Stimulated activated naive CD8-positive, alpha-beta T cell treated with anti-CD3 and anti-CD28 coated beads, Interleukin-15, Interleukin-2, amounts not matched to agents 100 U/mL and 50 U/mL, for 24 hours (primary cell): ENCODE measurements around the gene SRCIN1.
"Not testable (repeated sequence)": the region's sequence is repeated elsewhere in the genome, so short reads cannot be mapped to it uniquely, and the experiment has no call there.

Experiments
- ATAC-seq: fragments of 150-1000 bp; cut with Tn5 transposase; one replicate; pipeline ENCODE4 v1.10.0; 2021
- DNase-seq: peaks from one replicate; pipeline ENCODE4 v3.0.0; 2021

Gene SRCIN1

DNA sequence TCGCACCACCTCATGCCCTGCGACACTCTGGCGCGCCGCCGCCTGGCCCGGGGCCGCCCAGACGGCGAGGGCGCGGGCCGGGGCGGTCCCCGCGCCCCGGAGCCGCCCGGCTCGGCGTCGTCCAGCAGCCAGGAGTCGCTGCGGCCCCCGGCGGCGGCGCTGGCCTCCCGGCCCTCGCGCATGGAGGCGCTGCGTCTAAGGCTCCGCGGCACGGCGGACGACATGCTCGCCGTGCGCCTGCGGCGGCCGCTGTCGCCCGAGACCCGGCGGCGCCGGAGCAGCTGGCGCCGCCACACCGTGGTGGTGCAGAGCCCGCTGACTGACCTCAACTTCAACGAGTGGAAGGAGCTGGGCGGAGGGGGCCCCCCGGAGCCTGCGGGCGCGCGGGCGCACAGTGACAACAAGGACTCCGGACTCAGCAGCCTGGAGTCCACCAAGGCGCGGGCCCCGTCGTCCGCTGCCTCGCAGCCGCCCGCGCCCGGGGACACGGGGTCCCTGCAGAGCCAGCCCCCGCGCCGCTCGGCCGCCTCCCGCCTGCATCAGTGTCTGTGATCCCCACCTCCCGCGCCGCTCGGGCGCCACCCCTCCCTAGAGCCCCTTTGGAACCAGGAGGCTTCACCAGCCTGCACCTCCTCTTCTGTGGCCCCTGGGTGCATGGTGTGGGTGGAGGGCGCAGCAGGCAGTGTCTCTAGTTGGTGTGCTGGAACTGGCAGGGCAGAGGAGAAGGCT is 95.2 kb downstream of the SRCIN1 start:
- DNase-seq (peak; percentile 19), ATAC-seq (peak; percentile 12)

DNA sequence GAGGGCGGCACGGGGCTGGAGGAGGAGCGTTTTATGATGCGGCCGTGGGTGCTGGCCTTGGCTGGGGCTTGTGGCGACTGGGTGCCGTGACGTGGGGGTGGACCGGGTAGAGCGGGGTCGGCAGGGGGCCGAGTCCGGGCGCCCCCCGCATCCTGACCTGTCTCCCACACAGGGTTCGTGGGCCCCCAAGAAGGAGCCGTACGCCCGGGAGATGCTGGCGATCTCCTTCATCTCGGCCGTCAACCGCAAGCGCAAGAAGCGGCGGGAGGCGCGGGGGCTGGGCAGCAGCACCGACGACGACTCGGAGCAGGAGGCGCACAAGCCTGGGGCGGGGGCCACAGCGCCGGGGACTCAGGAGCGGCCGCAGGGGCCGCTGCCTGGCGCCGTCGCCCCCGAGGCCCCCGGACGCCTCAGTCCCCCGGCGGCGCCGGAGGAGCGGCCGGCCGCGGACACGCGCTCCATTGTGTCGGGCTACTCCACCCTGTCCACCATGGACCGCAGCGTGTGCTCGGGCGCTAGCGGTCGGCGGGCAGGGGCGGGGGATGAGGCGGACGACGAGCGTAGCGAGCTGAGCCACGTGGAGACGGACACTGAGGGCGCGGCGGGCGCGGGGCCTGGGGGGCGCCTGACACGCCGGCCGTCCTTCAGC is 95.9 kb downstream of the SRCIN1 start:
- ATAC-seq (peak; percentile 5), DNase-seq (no peak)

- DNase-seq (peak; percentile 83), ATAC-seq (peak; percentile 73)
These were observed 96.6 kb downstream of the SRCIN1 start for GRCh38 chr17:38508954-38509771.

GRCh38 chr17:38508570-38508950 is 97.2 kb downstream of the SRCIN1 start:
- no peak for ATAC-seq
- no peak for DNase-seq

GRCh38 chr17:38507921-38508569 is 97.7 kb downstream of the SRCIN1 start:
- DNase-seq (no peak), ATAC-seq (peak; percentile 19)

GRCh38 chr17:38507436-38507835 is 98.3 kb downstream of the SRCIN1 start:
- ATAC-seq = no peak
- no peak for DNase-seq

GRCh38 chr17:38504216-38504615 is 101.5 kb downstream of the SRCIN1 start:
- no peak for DNase-seq
- ATAC-seq = no peak

- ATAC-seq, DNase-seq: not testable (repeated sequence)
These were observed 102.4 kb downstream of the SRCIN1 start for GRCh38 chr17:38503286-38503913.

DNA sequence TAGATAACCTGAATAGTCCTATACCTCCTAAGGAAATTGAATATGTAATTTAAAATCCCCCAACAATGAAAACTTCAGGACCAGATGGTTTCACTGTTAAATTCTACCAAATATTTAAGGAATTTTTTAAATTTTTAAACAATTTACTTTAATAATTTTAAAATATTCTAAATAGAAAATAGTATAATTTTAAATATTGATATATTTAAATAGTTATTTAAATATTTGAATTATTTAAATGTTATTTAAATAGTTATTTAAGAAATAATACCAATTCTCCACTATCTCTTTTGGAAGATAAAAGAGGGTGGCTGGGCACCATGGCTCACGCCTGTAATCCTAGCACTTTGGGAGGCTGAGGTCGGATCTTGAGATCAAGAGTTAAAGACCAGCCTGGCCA is 104.0 kb downstream of the SRCIN1 start:
- DNase-seq, ATAC-seq: not testable (repeated sequence)

- ATAC-seq, DNase-seq: not testable (repeated sequence)
These were observed 106.5 kb downstream of the SRCIN1 start for GRCh38 chr17:38499230-38499629.

DNA sequence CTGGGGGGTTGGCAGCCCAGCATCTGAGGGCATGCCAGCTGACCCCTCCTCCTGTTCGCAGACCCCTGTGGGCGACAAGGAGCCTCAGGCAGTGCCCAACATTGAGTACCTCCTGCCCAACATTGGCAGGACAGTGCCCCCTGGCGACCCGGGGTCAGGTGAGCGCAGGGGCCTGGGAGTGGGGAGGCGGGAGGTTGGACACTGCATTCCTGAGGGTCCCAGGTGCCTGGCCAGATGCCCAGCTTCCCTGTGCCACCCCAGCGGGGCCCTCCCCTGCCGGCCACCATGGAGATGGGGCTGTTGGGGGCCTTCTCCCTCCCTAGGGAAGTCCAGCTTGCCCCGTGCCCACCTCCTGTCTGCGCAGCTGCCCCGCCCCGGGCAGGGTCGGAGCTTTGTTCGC is 107.4 kb downstream of the SRCIN1 start:
- no peak for DNase-seq
- ATAC-seq = no peak

GRCh38 chr17:38497656-38498055 is 108.1 kb downstream of the SRCIN1 start:
- not testable (repeated sequence) for DNase-seq, ATAC-seq

DNA sequence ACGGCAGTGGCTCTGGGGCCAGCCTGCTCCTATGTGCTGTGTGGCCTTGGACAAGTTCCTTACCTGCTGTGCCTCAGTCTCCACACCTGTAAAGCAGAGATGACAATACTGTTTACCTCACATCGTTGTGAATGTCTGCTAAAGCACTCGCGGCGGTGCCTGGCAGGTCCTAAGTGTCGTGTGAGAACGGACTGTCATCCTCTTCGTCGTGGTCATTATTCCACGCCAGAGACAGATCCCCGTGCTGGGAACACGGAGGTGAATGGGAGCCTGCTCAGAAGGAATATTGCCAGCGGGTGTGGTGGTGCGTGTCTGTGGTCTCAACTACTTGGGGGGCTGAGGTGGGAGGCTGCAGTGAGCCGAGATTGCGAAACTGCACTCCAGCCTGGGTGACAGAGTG is 111.6 kb downstream of the SRCIN1 start:
- not testable (repeated sequence) for ATAC-seq, DNase-seq

- peak; percentile 93 for DNase-seq
- ATAC-seq = not testable (repeated sequence)
These were observed 113.4 kb downstream of the SRCIN1 start for GRCh38 chr17:38492067-38493040.

DNA sequence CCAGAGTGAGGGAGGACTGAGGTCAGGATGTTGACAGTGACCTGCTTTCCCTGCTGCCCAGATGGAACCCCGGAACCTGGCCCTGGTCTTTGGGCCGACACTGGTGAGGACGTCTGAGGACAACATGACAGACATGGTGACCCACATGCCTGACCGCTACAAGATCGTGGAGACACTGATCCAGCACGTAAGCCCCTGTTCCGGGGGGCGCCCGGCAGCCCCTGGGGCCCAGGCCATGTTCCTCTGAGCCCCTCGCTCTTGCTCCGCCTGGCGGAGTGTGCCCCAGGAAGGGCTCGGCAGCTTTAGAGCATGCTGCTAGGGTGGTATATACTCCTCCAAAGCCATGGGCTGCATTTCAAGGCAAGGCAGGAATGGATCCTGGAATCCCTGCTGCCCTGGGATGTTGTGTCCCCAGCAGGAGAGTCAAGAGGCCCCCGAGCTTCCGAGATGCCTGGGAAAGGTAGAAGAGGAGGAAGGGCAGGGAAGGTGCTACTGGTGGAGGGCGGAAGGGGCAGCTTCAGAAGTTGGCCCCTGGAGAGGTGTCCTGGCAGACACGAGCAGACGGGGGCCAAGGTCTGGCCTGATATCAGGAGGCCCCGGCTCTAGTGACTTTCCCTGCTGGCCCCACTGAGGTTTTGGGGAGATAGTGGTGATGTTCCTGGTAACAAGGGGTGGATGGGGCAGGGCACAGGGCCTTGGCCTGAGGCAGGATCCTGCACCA is 114.2 kb downstream of the SRCIN1 start:
- DNase-seq, ATAC-seq: not testable (repeated sequence)

DNA sequence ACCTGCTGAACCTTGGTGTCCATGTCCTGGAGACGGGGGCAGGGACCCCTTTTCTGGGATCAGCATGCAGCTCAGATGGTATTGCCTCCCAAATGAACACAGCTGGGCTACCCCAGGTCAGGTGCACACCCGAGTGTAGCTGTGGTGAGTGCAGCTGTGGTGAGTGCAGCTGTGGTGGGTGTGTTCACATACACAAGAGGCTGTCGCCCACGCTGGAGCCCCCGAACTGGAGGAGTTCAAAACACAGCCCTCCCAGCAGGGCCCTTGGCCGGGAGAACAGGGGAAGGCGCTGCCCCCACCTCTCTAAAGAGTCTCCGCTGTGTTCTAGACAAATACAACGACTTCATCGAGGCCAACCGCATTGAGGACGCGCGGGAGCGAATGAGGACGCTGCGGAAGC is 116.0 kb downstream of the SRCIN1 start:
- ATAC-seq, DNase-seq: not testable (repeated sequence)

- not testable (repeated sequence) for ATAC-seq
- DNase-seq = peak; percentile 27
These were observed 120.0 kb downstream of the SRCIN1 start for GRCh38 chr17:38485681-38486298.

GRCh38 chr17:38485146-38485468 is 120.6 kb downstream of the SRCIN1 start:
- DNase-seq (no peak), ATAC-seq (no peak)
